Measurements from ENCODE around the gene TMEM176A. TPM values are rescaled to one million over a fixed set of nuclear protein-coding genes. Genes with fewer than 3 reads are reported as not detected.

The TMEM176A gene
- total RNA-seq, 1 donor from 2014 or later = 1.3 TPM

- Mint-ChIP-seq H3K27ac (ENCODE audit: unreplicated experiment) (no peak overlapping the region), H3K36me3 (ENCODE audit: unreplicated experiment) (no peaks in the 10 kb centered on the region), H3K4me1 (ENCODE audit: low read depth, unreplicated experiment) (no peaks in the 10 kb centered on the region), H3K4me3 (ENCODE audit: unreplicated experiment) (no peak overlapping the region), H3K27me3 (ENCODE audit: unreplicated experiment) (peaks cover 3% of the 10 kb centered on the region), H3K9me3 (ENCODE audit: unreplicated experiment) (peaks cover 2% of the 10 kb centered on the region)
- no peak for TF ChIP-seq CTCF (IDR thresholded peaks at IDR 0.05; ENCODE audit: partially characterized antibody, unreplicated experiment)
- no peak for DNase-seq
These were observed 42.1 kb downstream of the TMEM176A start for GRCh38 chr7:150842716-150843115.

- H3K27ac Mint-ChIP-seq (ENCODE audit: unreplicated experiment) = no peak overlapping the region
- no peak overlapping the region for H3K4me3 Mint-ChIP-seq (ENCODE audit: unreplicated experiment)
- H3K36me3 Mint-ChIP-seq (ENCODE audit: unreplicated experiment) = no peaks in the 10 kb centered on the region
- peaks cover 4% of the 10 kb centered on the region for H3K9me3 Mint-ChIP-seq (ENCODE audit: unreplicated experiment)
- H3K27me3 Mint-ChIP-seq (ENCODE audit: unreplicated experiment) = peaks cover 4% of the 10 kb centered on the region
- no peak for DNase-seq
- H3K4me1 Mint-ChIP-seq (ENCODE audit: low read depth, unreplicated experiment) = no peaks in the 10 kb centered on the region
- TF ChIP-seq CTCF (IDR thresholded peaks at IDR 0.05; ENCODE audit: partially characterized antibody, unreplicated experiment) = no peak
These were observed 44.9 kb downstream of the TMEM176A start for GRCh38 chr7:150845421-150845861.

- no peaks in the 10 kb centered on the region for H3K4me1 Mint-ChIP-seq (ENCODE audit: low read depth, unreplicated experiment)
- no peak overlapping the region for H3K4me3 Mint-ChIP-seq (ENCODE audit: unreplicated experiment)
- H3K27me3 Mint-ChIP-seq (ENCODE audit: unreplicated experiment) = peaks cover 4% of the 10 kb centered on the region
- no peak for DNase-seq
- no peak overlapping the region for H3K27ac Mint-ChIP-seq (ENCODE audit: unreplicated experiment)
- H3K36me3 Mint-ChIP-seq (ENCODE audit: unreplicated experiment) = no peaks in the 10 kb centered on the region
- no peak for TF ChIP-seq CTCF (IDR thresholded peaks at IDR 0.05; ENCODE audit: partially characterized antibody, unreplicated experiment)
- H3K9me3 Mint-ChIP-seq (ENCODE audit: unreplicated experiment) = peaks cover 5% of the 10 kb centered on the region
These were observed 45.9 kb downstream of the TMEM176A start for GRCh38 chr7:150846291-150847115.

- H3K9me3 Mint-ChIP-seq (ENCODE audit: unreplicated experiment) = peaks cover 3% of the 10 kb centered on the region
- no peaks in the 10 kb centered on the region for H3K36me3 Mint-ChIP-seq (ENCODE audit: unreplicated experiment)
- no peak for TF ChIP-seq CTCF (IDR thresholded peaks at IDR 0.05; ENCODE audit: partially characterized antibody, unreplicated experiment)
- H3K4me3 Mint-ChIP-seq (ENCODE audit: unreplicated experiment) = no peak overlapping the region
- H3K27me3 Mint-ChIP-seq (ENCODE audit: unreplicated experiment) = peaks cover 9% of the 10 kb centered on the region
- no peaks in the 10 kb centered on the region for H3K4me1 Mint-ChIP-seq (ENCODE audit: low read depth, unreplicated experiment)
- H3K27ac Mint-ChIP-seq (ENCODE audit: unreplicated experiment) = no peak overlapping the region
- DNase-seq = no peak
These were observed 47.0 kb downstream of the TMEM176A start for GRCh38 chr7:150847536-150847935.

- Mint-ChIP-seq H3K4me1 (ENCODE audit: low read depth, unreplicated experiment) (no peaks in the 10 kb centered on the region), H3K9me3 (ENCODE audit: unreplicated experiment) (peaks cover 3% of the 10 kb centered on the region), H3K27me3 (ENCODE audit: unreplicated experiment) (peaks cover 9% of the 10 kb centered on the region), H3K36me3 (ENCODE audit: unreplicated experiment) (no peaks in the 10 kb centered on the region), H3K27ac (ENCODE audit: unreplicated experiment) (no peak overlapping the region), H3K4me3 (ENCODE audit: unreplicated experiment) (no peak overlapping the region)
- TF ChIP-seq CTCF (IDR thresholded peaks at IDR 0.05; ENCODE audit: partially characterized antibody, unreplicated experiment) = no peak
- no peak for DNase-seq
These were observed 47.5 kb downstream of the TMEM176A start for GRCh38 chr7:150848111-150848510.
